ENCODE measurements around the gene SLC30A2. TPM values are rescaled to one million over a fixed set of nuclear protein-coding genes. Genes with fewer than 3 reads are reported as not detected.
A peak's percentile ranks its signal among the peaks of the same experiment; 100 is the strongest.

SLC30A2 gene, protein sequence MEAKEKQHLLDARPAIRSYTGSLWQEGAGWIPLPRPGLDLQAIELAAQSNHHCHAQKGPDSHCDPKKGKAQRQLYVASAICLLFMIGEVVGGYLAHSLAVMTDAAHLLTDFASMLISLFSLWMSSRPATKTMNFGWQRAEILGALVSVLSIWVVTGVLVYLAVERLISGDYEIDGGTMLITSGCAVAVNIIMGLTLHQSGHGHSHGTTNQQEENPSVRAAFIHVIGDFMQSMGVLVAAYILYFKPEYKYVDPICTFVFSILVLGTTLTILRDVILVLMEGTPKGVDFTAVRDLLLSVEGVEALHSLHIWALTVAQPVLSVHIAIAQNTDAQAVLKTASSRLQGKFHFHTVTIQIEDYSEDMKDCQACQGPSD
- total RNA-seq (2021; ENCODE audit: unreplicated experiment) (0.23 TPM), Bru-seq, nascent RNA (percentile 12 among the genes with signal in this experiment), BruChase-seq, experiment 1, labeled RNA remaining after a 2-hour chase (not detected), BruChase-seq, experiment 2, labeled RNA remaining after a 6-hour chase (percentile 9 among the genes with signal in this experiment)
- not detected for polyA plus RNA-seq (2012; ENCODE audit: insufficient read length)
- long read RNA-seq, partial matches to known transcripts, result 0 of 1 reads
- long read RNA-seq, other reads (novel, unspliced or antisense), result 1 of 1 reads

DNA sequence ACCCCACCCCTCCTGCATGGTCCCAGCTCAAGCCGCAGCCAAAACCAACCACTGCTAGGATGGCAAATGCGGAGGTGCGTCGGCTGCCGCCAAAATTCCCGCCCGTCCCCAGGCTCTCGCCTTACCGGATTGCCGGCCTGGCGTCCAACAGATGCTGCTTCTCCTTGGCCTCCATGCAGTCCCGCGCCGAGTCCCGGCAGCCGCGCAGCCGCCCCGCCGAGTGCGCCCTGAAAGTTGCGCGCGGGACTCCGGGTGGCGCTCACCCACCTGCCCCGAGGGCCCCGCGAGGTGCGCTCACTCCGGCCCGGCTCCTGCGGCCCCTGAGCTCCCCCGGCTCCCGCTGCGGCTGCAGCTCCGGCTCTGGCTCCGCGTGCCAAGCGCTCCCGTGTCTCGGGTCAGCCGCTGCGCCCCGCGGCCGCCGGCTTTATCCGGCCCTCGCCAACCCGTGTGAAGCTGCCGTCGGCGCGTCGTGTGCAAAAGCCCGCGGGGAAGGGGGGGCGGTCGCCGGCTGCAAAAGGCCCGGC, at the start of gene SLC30A2:
TSS of gene SLC30A2 (minus strand) at position 397 of the 524 bp plus-strand sequence. CDS start at position 175, 222 bp downstream.
- TF ChIP-seq, protein P1, sequence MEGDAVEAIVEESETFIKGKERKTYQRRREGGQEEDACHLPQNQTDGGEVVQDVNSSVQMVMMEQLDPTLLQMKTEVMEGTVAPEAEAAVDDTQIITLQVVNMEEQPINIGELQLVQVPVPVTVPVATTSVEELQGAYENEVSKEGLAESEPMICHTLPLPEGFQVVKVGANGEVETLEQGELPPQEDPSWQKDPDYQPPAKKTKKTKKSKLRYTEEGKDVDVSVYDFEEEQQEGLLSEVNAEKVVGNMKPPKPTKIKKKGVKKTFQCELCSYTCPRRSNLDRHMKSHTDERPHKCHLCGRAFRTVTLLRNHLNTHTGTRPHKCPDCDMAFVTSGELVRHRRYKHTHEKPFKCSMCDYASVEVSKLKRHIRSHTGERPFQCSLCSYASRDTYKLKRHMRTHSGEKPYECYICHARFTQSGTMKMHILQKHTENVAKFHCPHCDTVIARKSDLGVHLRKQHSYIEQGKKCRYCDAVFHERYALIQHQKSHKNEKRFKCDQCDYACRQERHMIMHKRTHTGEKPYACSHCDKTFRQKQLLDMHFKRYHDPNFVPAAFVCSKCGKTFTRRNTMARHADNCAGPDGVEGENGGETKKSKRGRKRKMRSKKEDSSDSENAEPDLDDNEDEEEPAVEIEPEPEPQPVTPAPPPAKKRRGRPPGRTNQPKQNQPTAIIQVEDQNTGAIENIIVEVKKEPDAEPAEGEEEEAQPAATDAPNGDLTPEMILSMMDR (IDR thresholded peaks at IDR 0.05), result no peak
- TF ChIP-seq TCF7L2 (IDR thresholded peaks at IDR 0.05; ENCODE audit: low read depth, low read length) (no peak), SIN3A (IDR thresholded peaks at IDR 0.05; ENCODE audit: borderline replicate concordance, insufficient read depth, low read depth, low read length) (no peak), POLR2AphosphoS5 (IDR thresholded peaks at IDR 0.05; ENCODE audit: low read depth, low read length) (no peak)
- TF ChIP-seq, protein P2, sequence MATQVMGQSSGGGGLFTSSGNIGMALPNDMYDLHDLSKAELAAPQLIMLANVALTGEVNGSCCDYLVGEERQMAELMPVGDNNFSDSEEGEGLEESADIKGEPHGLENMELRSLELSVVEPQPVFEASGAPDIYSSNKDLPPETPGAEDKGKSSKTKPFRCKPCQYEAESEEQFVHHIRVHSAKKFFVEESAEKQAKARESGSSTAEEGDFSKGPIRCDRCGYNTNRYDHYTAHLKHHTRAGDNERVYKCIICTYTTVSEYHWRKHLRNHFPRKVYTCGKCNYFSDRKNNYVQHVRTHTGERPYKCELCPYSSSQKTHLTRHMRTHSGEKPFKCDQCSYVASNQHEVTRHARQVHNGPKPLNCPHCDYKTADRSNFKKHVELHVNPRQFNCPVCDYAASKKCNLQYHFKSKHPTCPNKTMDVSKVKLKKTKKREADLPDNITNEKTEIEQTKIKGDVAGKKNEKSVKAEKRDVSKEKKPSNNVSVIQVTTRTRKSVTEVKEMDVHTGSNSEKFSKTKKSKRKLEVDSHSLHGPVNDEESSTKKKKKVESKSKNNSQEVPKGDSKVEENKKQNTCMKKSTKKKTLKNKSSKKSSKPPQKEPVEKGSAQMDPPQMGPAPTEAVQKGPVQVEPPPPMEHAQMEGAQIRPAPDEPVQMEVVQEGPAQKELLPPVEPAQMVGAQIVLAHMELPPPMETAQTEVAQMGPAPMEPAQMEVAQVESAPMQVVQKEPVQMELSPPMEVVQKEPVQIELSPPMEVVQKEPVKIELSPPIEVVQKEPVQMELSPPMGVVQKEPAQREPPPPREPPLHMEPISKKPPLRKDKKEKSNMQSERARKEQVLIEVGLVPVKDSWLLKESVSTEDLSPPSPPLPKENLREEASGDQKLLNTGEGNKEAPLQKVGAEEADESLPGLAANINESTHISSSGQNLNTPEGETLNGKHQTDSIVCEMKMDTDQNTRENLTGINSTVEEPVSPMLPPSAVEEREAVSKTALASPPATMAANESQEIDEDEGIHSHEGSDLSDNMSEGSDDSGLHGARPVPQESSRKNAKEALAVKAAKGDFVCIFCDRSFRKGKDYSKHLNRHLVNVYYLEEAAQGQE (IDR thresholded peaks at IDR 0.05; ENCODE audit: insufficient read depth in 1 of 2, low read depth in 2 of 2, low read length in 1 of 2), result no peak
- ChIA-PET POLR2A (no interaction called here), CTCF (interaction anchor here (0.6 to 1.3 kb wide), 2 partner anchors 9 to 10 kb away, joined by 3 to 9 read pairs; no protein-coding TSS in a partner anchor)
- Histone ChIP-seq H3K27ac (ENCODE audit: low read length) (no peak within 1 kb of the TSS), H3K27me3 (ENCODE audit: control insufficient read depth, insufficient read depth, low read length) (peaks cover 15% of the 10 kb centered on the region), H3K4me1 (ENCODE audit: control insufficient read depth, insufficient read depth, low read length) (no peaks in the 10 kb centered on the region; the same call in 1 of the 2 replicates), H3K4me3 (ENCODE audit: low read depth in 2 of 2, low read length in 2 of 2) (peak within 1 kb of the TSS; percentile 13 to 25; a peak in 3 of 4 replicates), H3K36me3 (ENCODE audit: control insufficient read depth, insufficient read depth, low read length) (no peaks in the 10 kb centered on the region), H3K9me3 (ENCODE audit: control insufficient read depth, insufficient read depth, low read depth, low read length) (no peaks in the 10 kb centered on the region)
- intact Hi-C loops (cut with micrococcal nuclease; ENCODE audit: unreplicated experiment), result no loop called here
- in situ Hi-C loops (cut with HindIII; ENCODE audit: low pct_unique_long_range_greater_than_20kb, low sequenced_read_pairs), result no loop called here
- DNase-seq (ENCODE audit: low read depth, low spot score) (no peak), ATAC-seq (peak; percentile 56)
- no TSS peak for BruUV-seq (replicated peaks)

DNA sequence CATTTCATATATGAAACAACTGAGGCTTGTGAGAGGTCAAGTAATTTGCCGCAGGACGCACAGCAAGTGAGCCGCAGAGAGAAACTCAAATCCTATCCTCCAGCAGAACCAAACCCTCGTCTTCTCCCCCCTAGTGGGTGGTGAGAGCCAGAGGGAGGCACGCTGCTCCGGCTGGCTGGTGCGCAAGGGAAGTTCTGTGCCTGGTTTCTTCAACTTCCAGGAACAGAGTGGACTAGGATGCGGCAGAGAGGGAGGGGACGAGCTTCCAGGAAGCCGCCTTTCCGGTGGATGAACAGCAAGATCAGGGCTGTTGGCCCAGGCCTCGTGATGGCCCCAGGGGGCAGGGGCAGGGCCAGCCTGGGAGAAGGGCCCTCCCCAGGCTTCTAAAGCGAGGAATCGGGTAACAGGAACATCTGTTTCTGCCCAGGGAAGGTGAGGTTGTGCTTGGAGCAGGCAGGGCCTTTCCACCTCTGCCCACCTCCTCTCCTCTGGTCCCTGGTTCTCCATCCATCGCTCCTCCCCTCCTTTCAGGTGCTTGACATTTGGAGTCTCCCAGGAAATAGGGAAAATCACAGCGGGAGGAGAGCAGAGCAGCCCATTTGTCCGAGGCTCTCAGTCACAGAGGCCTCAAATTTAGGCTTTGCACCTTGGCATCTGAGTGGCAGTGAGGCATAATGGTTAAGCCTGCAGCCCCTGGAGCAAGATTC, 48.9 kb upstream of the SLC30A2 start:
- DNase-seq (ENCODE audit: low read depth, low spot score) (no peak), ATAC-seq (peak; percentile 56; the same call in 1 of the 2 replicates)
- H3K36me3 ChIP-seq (ENCODE audit: control insufficient read depth, insufficient read depth, low read length), result no peaks in the 10 kb centered on the region
- ChIA-PET POLR2A (interaction anchor here (0.5 kb wide), 1 partner anchor 367 kb away, joined by 4 read pairs; no protein-coding TSS in a partner anchor), CTCF (no interaction called here)
- no peak overlapping the region for H3K27ac ChIP-seq (ENCODE audit: low read length)
- no peaks in the 10 kb centered on the region for H3K9me3 ChIP-seq (ENCODE audit: control insufficient read depth, insufficient read depth, low read depth, low read length)
- peaks cover 3% of the 10 kb centered on the region; the same call in 1 of the 2 replicates for H3K4me1 ChIP-seq (ENCODE audit: control insufficient read depth, insufficient read depth, low read length)
- in situ Hi-C loops (cut with HindIII; ENCODE audit: low pct_unique_long_range_greater_than_20kb, low sequenced_read_pairs), result no loop called here
- intact Hi-C loops (cut with micrococcal nuclease; ENCODE audit: unreplicated experiment), result loop anchor here (10.0 kb wide), 1 partner anchor 60 kb away; no protein-coding TSS in a partner anchor
- H3K27me3 ChIP-seq (ENCODE audit: control insufficient read depth, insufficient read depth, low read length), result 0 out of 2 replicates have a peak, but pooled peaks cover 4% of the 10 kb centered on the region
- H3K4me3 ChIP-seq (ENCODE audit: low read depth in 2 of 2, low read length in 2 of 2), result no peak overlapping the region
- BruUV-seq (replicated peaks), result no TSS peak
- TF ChIP-seq TCF7L2 (IDR thresholded peaks at IDR 0.05; ENCODE audit: low read depth, low read length) (no peak), SIN3A (IDR thresholded peaks at IDR 0.05; ENCODE audit: borderline replicate concordance, insufficient read depth, low read depth, low read length) (no peak), POLR2AphosphoS5 (IDR thresholded peaks at IDR 0.05; ENCODE audit: low read depth, low read length) (no peak)
- TF ChIP-seq, protein P1 (IDR thresholded peaks at IDR 0.05), result no peak
- TF ChIP-seq, protein P2 (IDR thresholded peaks at IDR 0.05; ENCODE audit: insufficient read depth in 1 of 2, low read depth in 2 of 2, low read length in 1 of 2), result no peak
